Endometrial microvascular endothelial cells (primary cell): Measurements from ENCODE around the gene LRRN4CL. TPM values are rescaled to one million over a fixed set of nuclear protein-coding genes. Genes with fewer than 3 reads are reported as not detected.

Experiments
- in situ Hi-C: cut with HindIII; loops from 2 replicates; pipeline ENCODE4 v1.10.0; 2017; ENCODE audit warnings: low sequenced_read_pairs, low pct_unique_long_range_greater_than_20kb; ENCODE audit errors: inconsistent ontology term
- total RNA-seq: library from RNA; depleted of rRNA; stranded (reverse); fragments of >200 nt; gene quantifications from one replicate; pipeline ENCODE4 v1.2.3, GENCODE V29; 2015; ENCODE audit errors: inconsistent ontology term

LRRN4CL gene
- total RNA-seq, 1 donor from 2014 or later = not detected

- in situ Hi-C loops = loop anchor here (25.0 kb wide), 1 partner anchor 92 kb away; the partner anchor contains the start of gene EEF1G
Measured at GRCh38 chr11:62654297-62654696, 35.0 kb downstream of the LRRN4CL start.

GRCh38 chr11:62652161-62653006 lies 36.9 kb downstream of the LRRN4CL start:
- in situ Hi-C loops = loop anchor here (25.0 kb wide), 1 partner anchor 90 kb away; the partner anchor contains the start of gene EEF1G

GRCh38 chr11:62650283-62650682 lies 39.0 kb downstream of the LRRN4CL start:
- in situ Hi-C loops = loop anchor here (25.0 kb wide), 1 partner anchor 88 kb away; the partner anchor contains the start of gene EEF1G

GRCh38 chr11:62649486-62649885 lies 39.8 kb downstream of the LRRN4CL start:
- in situ Hi-C loops = no loop called here

GRCh38 chr11:62648967-62649364 lies 40.4 kb downstream of the LRRN4CL start:
- in situ Hi-C loops = no loop called here

GRCh38 chr11:62648185-62648966 lies 41.0 kb downstream of the LRRN4CL start:
- in situ Hi-C loops = no loop called here

GRCh38 chr11:62647609-62648005 lies 41.7 kb downstream of the LRRN4CL start:
- in situ Hi-C loops = no loop called here

- in situ Hi-C loops = no loop called here
Measured at GRCh38 chr11:62646825-62647608, 42.3 kb downstream of the LRRN4CL start.

- in situ Hi-C loops = no loop called here
Measured at GRCh38 chr11:62645946-62646824, 43.1 kb downstream of the LRRN4CL start, which contains the start of gene GANAB. GANAB (minus strand) TSS chr11:62646613; CDS start chr11:62646599, 14 bp downstream.

GRCh38 chr11:62645671-62645945 lies 43.7 kb downstream of the LRRN4CL start:
- in situ Hi-C loops = no loop called here

- in situ Hi-C loops = no loop called here
Measured at GRCh38 chr11:62644220-62644619, 45.1 kb downstream of the LRRN4CL start.

Other genes with a start within 250 kb of the LRRN4CL start
- gene AHNAK, start 142.7 kb downstream of the LRRN4CL start, total RNA-seq = 299 TPM
- 1,762 TPM for gene EEF1G, start 115.6 kb downstream of the LRRN4CL start, total RNA-seq
- 12.7 TPM for gene TUT1, start 98.0 kb downstream of the LRRN4CL start, total RNA-seq
- gene MTA2, start 87.7 kb downstream of the LRRN4CL start, total RNA-seq = 195 TPM
- gene EML3, start 76.8 kb downstream of the LRRN4CL start, total RNA-seq = 42.1 TPM
- 8.0 TPM for gene ROM1, start 76.3 kb downstream of the LRRN4CL start, total RNA-seq
- 40.0 TPM for gene B3GAT3, start 67.5 kb downstream of the LRRN4CL start, total RNA-seq
- gene GANAB, start 42.9 kb downstream of the LRRN4CL start, total RNA-seq = 294 TPM
- gene INTS5, start 36.2 kb downstream of the LRRN4CL start, total RNA-seq = 35.2 TPM
- gene C11orf98, start 24.3 kb downstream of the LRRN4CL start, total RNA-seq = 87.7 TPM
- gene CSKMT, start 24.2 kb downstream of the LRRN4CL start, total RNA-seq = 3.9 TPM
- 12.4 TPM for gene UQCC3, start 17.9 kb downstream of the LRRN4CL start, total RNA-seq
- 5.8 TPM for gene LBHD1, start 17.3 kb downstream of the LRRN4CL start, total RNA-seq
- gene UBXN1, start 10.5 kb downstream of the LRRN4CL start, total RNA-seq = 89.8 TPM
- 55.5 TPM for gene BSCL2, start 17.9 kb upstream of the LRRN4CL start, total RNA-seq
- not detected for gene GNG3, start 18.1 kb upstream of the LRRN4CL start, total RNA-seq
- 6.7 TPM for gene HNRNPUL2, start 37.9 kb upstream of the LRRN4CL start, total RNA-seq
- gene TTC9C, start 39.0 kb upstream of the LRRN4CL start, total RNA-seq = 28.1 TPM
- 9.9 TPM for gene ZBTB3, start 64.6 kb upstream of the LRRN4CL start, total RNA-seq
- 85.5 TPM for gene POLR2G, start 72.0 kb upstream of the LRRN4CL start, total RNA-seq
- gene TAF6L, start 81.9 kb upstream of the LRRN4CL start, total RNA-seq = 22.1 TPM
- 91.6 TPM for gene TMEM179B, start 97.9 kb upstream of the LRRN4CL start, total RNA-seq
- gene TMEM223, start 102.5 kb upstream of the LRRN4CL start, total RNA-seq = 27.6 TPM
- 45.7 TPM for gene NXF1, start 115.9 kb upstream of the LRRN4CL start, total RNA-seq
- 33.4 TPM for gene STX5, start 142.5 kb upstream of the LRRN4CL start, total RNA-seq
- not detected for gene TEX54, start 143.3 kb upstream of the LRRN4CL start, total RNA-seq
- gene WDR74, start 150.1 kb upstream of the LRRN4CL start, total RNA-seq = 49.7 TPM
- gene SLC3A2, start 191.4 kb upstream of the LRRN4CL start, total RNA-seq = 224 TPM
- not detected for gene CHRM1, start 231.8 kb upstream of the LRRN4CL start, total RNA-seq